ENCODE measurements around the gene UVRAG.
"Not testable (repeated sequence)": the region's sequence is repeated elsewhere in the genome, so short reads cannot be mapped to it uniquely, and the experiment has no call there.

UVRAG gene

DNA sequence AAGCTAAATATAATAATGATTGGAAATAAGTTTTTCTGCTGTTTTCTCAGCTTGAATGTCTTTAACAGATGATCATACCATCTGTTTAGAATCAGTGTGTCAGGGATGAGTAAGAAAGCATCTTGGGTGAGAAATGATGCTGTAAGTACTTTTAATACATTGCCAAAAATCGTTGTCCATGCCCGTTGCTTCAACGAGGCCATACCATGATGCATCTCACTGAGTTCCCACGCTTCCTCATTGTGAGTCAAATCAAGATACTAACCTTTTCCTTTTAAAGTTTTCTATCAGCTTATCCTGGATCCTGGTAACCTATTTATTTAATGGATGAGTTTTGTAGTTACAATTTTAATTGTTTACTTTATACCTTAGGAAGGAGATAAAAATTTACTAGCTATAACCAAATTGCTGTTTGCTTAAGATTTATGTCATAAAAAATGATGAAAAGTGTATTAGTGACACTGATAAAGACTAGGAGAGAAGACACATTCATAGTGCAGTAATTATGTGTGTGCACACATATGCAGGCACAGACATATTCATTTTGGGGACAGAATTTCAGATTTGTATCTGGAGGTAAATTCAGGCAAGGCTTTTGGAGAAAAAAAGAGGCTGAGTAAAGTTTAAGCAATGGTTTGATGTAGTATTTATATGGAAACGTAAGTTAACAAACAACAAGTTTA is 154.8 kb downstream of the UVRAG start:
- Histone ChIP-seq H3K4me3 (ENCODE audit: low read depth, low read length) (no peak overlapping the region), H3K4me1 (ENCODE audit: control insufficient read depth, insufficient read depth, low read length) (no peaks in the 10 kb centered on the region), H3K9me3 (ENCODE audit: control insufficient read depth, insufficient read depth, low read depth, low read length) (no peaks in the 10 kb centered on the region), H3K27ac (ENCODE audit: extremely low read depth, low read depth, low read length) (no peak overlapping the region), H3K36me3 (ENCODE audit: control insufficient read depth in 2 of 2, insufficient read depth in 1 of 2, low read length in 2 of 2) (no peaks in the 10 kb centered on the region)
- ChIA-PET CTCF (interaction anchor here (0.7 to 1.2 kb wide), 3 partner anchors 14 to 182 kb away, joined by 3 to 4 read pairs (median 3); no protein-coding TSS in a partner anchor), POLR2A (interaction anchor here (0.7 kb wide), 1 partner anchor 108 kb away, joined by 3 read pairs; no protein-coding TSS in a partner anchor)
- no peak for TF ChIP-seq ZNF654 (tag by site-specific recombination; IDR thresholded peaks at IDR 0.05; ENCODE audit: low read depth)
- TF ChIP-seq, protein P1, sequence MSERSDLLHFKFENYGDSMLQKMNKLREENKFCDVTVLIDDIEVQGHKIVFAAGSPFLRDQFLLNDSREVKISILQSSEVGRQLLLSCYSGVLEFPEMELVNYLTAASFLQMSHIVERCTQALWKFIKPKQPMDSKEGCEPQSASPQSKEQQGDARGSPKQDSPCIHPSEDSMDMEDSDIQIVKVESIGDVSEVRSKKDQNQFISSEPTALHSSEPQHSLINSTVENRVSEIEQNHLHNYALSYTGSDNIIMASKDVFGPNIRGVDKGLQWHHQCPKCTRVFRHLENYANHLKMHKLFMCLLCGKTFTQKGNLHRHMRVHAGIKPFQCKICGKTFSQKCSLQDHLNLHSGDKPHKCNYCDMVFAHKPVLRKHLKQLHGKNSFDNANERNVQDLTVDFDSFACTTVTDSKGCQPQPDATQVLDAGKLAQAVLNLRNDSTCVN (tag by site-specific recombination; optimal IDR thresholded peaks at IDR 0.05) = no peak
- no peak for TF ChIP-seq ZBTB20 (tag by site-specific recombination; IDR thresholded peaks at IDR 0.05)
- TF ChIP-seq, protein P2, sequence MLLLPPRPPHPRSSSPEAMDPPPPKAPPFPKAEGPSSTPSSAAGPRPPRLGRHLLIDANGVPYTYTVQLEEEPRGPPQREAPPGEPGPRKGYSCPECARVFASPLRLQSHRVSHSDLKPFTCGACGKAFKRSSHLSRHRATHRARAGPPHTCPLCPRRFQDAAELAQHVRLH (tag by site-specific recombination; IDR thresholded peaks at IDR 0.05) = no peak
- TF ChIP-seq ZNF140 (tag by site-specific recombination; IDR thresholded peaks at IDR 0.05) = no peak
- TF ChIP-seq ZNF600 (tag by site-specific recombination; IDR thresholded peaks at IDR 0.05) = no peak
- TF ChIP-seq ZNF510 (tag by site-specific recombination; IDR thresholded peaks at IDR 0.05; ENCODE audit: insufficient replicate concordance) = no peak
- no peak for TF ChIP-seq GLI4 (tag by site-specific recombination; IDR thresholded peaks at IDR 0.05)
- TF ChIP-seq, protein P3, sequence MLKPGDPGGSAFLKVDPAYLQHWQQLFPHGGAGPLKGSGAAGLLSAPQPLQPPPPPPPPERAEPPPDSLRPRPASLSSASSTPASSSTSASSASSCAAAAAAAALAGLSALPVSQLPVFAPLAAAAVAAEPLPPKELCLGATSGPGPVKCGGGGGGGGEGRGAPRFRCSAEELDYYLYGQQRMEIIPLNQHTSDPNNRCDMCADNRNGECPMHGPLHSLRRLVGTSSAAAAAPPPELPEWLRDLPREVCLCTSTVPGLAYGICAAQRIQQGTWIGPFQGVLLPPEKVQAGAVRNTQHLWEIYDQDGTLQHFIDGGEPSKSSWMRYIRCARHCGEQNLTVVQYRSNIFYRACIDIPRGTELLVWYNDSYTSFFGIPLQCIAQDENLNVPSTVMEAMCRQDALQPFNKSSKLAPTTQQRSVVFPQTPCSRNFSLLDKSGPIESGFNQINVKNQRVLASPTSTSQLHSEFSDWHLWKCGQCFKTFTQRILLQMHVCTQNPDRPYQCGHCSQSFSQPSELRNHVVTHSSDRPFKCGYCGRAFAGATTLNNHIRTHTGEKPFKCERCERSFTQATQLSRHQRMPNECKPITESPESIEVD (tag by site-specific recombination; IDR thresholded peaks at IDR 0.05) = no peak
- TF ChIP-seq ZNF121 (tag by site-specific recombination; IDR thresholded peaks at IDR 0.05) = no peak
- TF ChIP-seq, protein P4, sequence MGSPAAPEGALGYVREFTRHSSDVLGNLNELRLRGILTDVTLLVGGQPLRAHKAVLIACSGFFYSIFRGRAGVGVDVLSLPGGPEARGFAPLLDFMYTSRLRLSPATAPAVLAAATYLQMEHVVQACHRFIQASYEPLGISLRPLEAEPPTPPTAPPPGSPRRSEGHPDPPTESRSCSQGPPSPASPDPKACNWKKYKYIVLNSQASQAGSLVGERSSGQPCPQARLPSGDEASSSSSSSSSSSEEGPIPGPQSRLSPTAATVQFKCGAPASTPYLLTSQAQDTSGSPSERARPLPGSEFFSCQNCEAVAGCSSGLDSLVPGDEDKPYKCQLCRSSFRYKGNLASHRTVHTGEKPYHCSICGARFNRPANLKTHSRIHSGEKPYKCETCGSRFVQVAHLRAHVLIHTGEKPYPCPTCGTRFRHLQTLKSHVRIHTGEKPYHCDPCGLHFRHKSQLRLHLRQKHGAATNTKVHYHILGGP (tag by site-specific recombination; IDR thresholded peaks at IDR 0.05) = no peak
- no peak for TF ChIP-seq ZNF155 (tag by site-specific recombination; IDR thresholded peaks at IDR 0.05)
- TF ChIP-seq, protein P5, sequence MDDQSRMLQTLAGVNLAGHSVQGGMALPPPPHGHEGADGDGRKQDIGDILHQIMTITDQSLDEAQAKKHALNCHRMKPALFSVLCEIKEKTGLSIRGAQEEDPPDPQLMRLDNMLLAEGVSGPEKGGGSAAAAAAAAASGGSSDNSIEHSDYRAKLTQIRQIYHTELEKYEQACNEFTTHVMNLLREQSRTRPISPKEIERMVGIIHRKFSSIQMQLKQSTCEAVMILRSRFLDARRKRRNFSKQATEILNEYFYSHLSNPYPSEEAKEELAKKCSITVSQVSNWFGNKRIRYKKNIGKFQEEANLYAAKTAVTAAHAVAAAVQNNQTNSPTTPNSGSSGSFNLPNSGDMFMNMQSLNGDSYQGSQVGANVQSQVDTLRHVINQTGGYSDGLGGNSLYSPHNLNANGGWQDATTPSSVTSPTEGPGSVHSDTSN (CRISPR knock-in tag; IDR thresholded peaks at IDR 0.05) = no peak
- no peak for TF ChIP-seq ZNF221 (tag by site-specific recombination; IDR thresholded peaks at IDR 0.05; ENCODE audit: borderline replicate concordance)
- no peak for TF ChIP-seq ZNF596 (tag by site-specific recombination; IDR thresholded peaks at IDR 0.05)
- no peak for TF ChIP-seq ZNF660 (tag by site-specific recombination; IDR thresholded peaks at IDR 0.05)
- no peak for TF ChIP-seq ZNF2 (tag by site-specific recombination; IDR thresholded peaks at IDR 0.05)

DNA sequence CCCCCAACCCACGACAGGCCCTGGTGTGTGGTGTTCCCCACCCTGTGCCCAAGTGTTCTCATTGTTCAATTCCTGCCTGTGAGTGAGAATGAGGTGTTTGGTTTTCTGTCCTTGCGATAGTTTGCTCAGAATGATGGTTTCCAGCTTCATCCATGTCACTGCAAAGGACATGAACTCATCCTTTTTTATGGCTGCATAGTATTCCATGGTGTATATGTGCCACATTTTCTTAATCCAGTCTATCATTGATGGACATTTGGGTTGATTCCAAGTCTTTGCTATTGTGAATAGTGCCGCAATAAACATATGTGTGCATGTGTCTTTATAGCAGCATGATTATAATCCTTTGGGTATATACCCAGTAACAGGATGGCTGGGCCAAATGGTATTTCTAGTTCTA is 158.7 kb downstream of the UVRAG start:
- TF ChIP-seq ZNF146 (tag by site-specific recombination; IDR thresholded peaks at IDR 0.05) = peak; percentile 76
- H3K9me3 ChIP-seq (ENCODE audit: control insufficient read depth, insufficient read depth, low read depth, low read length); H3K27ac ChIP-seq (ENCODE audit: extremely low read depth, low read depth, low read length); H3K4me3 ChIP-seq (ENCODE audit: low read depth, low read length); H3K4me1 ChIP-seq (ENCODE audit: control insufficient read depth, insufficient read depth, low read length); CTCF ChIA-PET; POLR2A ChIA-PET; H3K36me3 ChIP-seq (ENCODE audit: control insufficient read depth in 2 of 2, insufficient read depth in 1 of 2, low read length in 2 of 2): not testable (repeated sequence)

DNA sequence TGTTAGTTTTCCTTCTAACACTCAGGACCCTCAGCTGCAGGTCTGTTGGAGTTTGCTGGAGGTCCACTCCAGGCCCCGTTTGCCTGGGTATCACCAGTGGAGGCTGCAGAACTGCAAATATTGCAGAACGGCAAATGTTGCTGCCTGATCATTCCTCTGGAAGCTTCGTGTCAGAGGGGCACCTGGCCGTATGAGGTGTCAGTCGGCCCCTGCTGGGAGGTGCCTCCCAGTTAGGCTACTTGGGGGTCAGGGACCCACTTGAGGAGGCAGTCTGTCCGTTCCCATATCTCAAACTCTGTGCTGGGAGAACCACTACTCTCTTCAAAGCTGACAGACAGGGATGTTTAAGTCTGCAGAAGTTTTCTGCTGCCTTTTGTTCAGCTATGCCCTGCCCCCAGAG is 164.1 kb downstream of the UVRAG start:
- H3K27ac ChIP-seq (ENCODE audit: extremely low read depth, low read depth, low read length); H3K4me3 ChIP-seq (ENCODE audit: low read depth, low read length); POLR2A ChIA-PET; H3K9me3 ChIP-seq (ENCODE audit: control insufficient read depth, insufficient read depth, low read depth, low read length); H3K36me3 ChIP-seq (ENCODE audit: control insufficient read depth in 2 of 2, insufficient read depth in 1 of 2, low read length in 2 of 2); CTCF ChIA-PET; H3K4me1 ChIP-seq (ENCODE audit: control insufficient read depth, insufficient read depth, low read length): not testable (repeated sequence)

Data from HEK293 (cell line).